ENCODE data around the gene YY1.

Gene YY1

GRCh38 chr14:100317912-100318808 lies 79.2 kb downstream of the YY1 start:
- no peak for DNase-seq

GRCh38 chr14:100320157-100320856 lies 81.4 kb downstream of the YY1 start:
- no peak for DNase-seq

- no peak for DNase-seq
These were observed 82.7 kb downstream of the YY1 start for GRCh38 chr14:100321473-100322137.

- DNase-seq: no peak
These were observed 83.4 kb downstream of the YY1 start for GRCh38 chr14:100322138-100322957.

GRCh38 chr14:100323121-100323941 lies 84.4 kb downstream of the YY1 start, which contains the start of gene SLC25A47:
Gene SLC25A47 (plus strand): TSS chr14:100323339. CDS start chr14:100323415, 76 bp downstream.
- DNase-seq: no peak

- no peak for DNase-seq
These were observed 85.0 kb downstream of the YY1 start for GRCh38 chr14:100323942-100324307.

GRCh38 chr14:100325231-100325632 lies 86.3 kb downstream of the YY1 start:
- DNase-seq: no peak

- no peak for DNase-seq
These were observed 87.0 kb downstream of the YY1 start for GRCh38 chr14:100325958-100326357.

- DNase-seq: no peak
These were observed 88.2 kb downstream of the YY1 start for GRCh38 chr14:100327128-100327527.

- DNase-seq: no peak
These were observed 89.7 kb downstream of the YY1 start for GRCh38 chr14:100328495-100329163.

GRCh38 chr14:100329233-100330006 lies 90.5 kb downstream of the YY1 start:
- DNase-seq: no peak

- DNase-seq: no peak
These were observed 91.0 kb downstream of the YY1 start for GRCh38 chr14:100330007-100330344.

- DNase-seq: no peak
These were observed 91.5 kb downstream of the YY1 start for GRCh38 chr14:100330388-100330931.

GRCh38 chr14:100332071-100332639 lies 93.2 kb downstream of the YY1 start:
- DNase-seq: no peak
